Measurements from ENCODE around the gene GLRX5. TPM values are rescaled to one million over a fixed set of nuclear protein-coding genes. Genes with fewer than 3 reads are reported as not detected.

GLRX5 gene
- total RNA-seq, 1 experiment from 2014 or later, result 72.8 TPM

- TF ChIP-seq AFF4 (CRISPR knock-in tag; IDR thresholded peaks at IDR 0.05; ENCODE audit: borderline replicate concordance) (no peak), ZMAT4 (CRISPR knock-in tag; IDR thresholded peaks at IDR 0.05) (no peak), SMAD3 (CRISPR knock-in tag; IDR thresholded peaks at IDR 0.05; ENCODE audit: borderline replicate concordance) (no peak), ZNF671 (CRISPR knock-in tag; IDR thresholded peaks at IDR 0.05) (no peak)
Measured at GRCh38 chr14:95487669-95488084, 47.2 kb upstream of the GLRX5 start (continued).

- no peak overlapping the region; the same call in 1 of the 2 replicates for H3K27ac Mint-ChIP-seq
- DNase-seq (ENCODE audit: low spot score), result no peak
- H3K36me3 Mint-ChIP-seq, result no peaks in the 10 kb centered on the region
- peaks cover 15% of the 10 kb centered on the region for H3K4me1 Mint-ChIP-seq
- H3K4me3 Mint-ChIP-seq, result no peak overlapping the region
- CTCF ChIA-PET, result no interaction called here
- no peaks in the 10 kb centered on the region for H3K27me3 Mint-ChIP-seq (ENCODE audit: low read depth)
- peaks cover 9% of the 10 kb centered on the region for H3K9me3 Mint-ChIP-seq
- ATAC-seq, result no peak
- POLR2A ChIA-PET, result no interaction called here
- no peak for TF ChIP-seq STAT6 (CRISPR knock-in tag; conservative IDR thresholded peaks at IDR 0.05; ENCODE audit: low read depth)
- TF ChIP-seq ZSCAN18 (CRISPR knock-in tag; IDR thresholded peaks at IDR 0.05), result no peak
- no peak for TF ChIP-seq JAZF1 (CRISPR knock-in tag; IDR thresholded peaks at IDR 0.05)
- no peak for TF ChIP-seq SOX15 (CRISPR knock-in tag; IDR thresholded peaks at IDR 0.05)
- TF ChIP-seq PRDM15 (CRISPR knock-in tag; IDR thresholded peaks at IDR 0.05), result no peak
- no peak for TF ChIP-seq E2F4 (CRISPR knock-in tag; IDR thresholded peaks at IDR 0.05; ENCODE audit: borderline replicate concordance, low read depth)
- no peak for TF ChIP-seq ZMAT4 (CRISPR knock-in tag; IDR thresholded peaks at IDR 0.05)
- no peak for TF ChIP-seq JUN (CRISPR knock-in tag; IDR thresholded peaks at IDR 0.05)
- no peak for TF ChIP-seq PREB (CRISPR knock-in tag; IDR thresholded peaks at IDR 0.05; ENCODE audit: borderline replicate concordance)
- no peak for TF ChIP-seq USF2 (CRISPR knock-in tag; IDR thresholded peaks at IDR 0.05)
- no peak for TF ChIP-seq ATF6 (CRISPR knock-in tag; IDR thresholded peaks at IDR 0.05)
Measured at GRCh38 chr14:95488376-95489213, 46.3 kb upstream of the GLRX5 start.

Data from WTC11 (cell line).